IMR-90 (cell line): Measurements from ENCODE around the gene RAB31. TPM values are rescaled to one million over a fixed set of nuclear protein-coding genes. Genes with fewer than 3 reads are reported as not detected.

Experiments used
- ATAC-seq: fragments of 200-7000 bp; cut with Tn5 transposase; 2 replicates; pipeline ENCODE4 v1.9.1; 2020; ENCODE audit warnings: low read depth, mild to moderate bottlenecking, moderate library complexity
- BruUV-seq: library from RNA; stranded (reverse); fragments of 400-500 nt; replicated peaks from 2 replicates; lab custom pipeline; 2021; lab: Mats Ljungman, UMichigan
- CTCF ChIA-PET: fragments of 300-600 bp; formaldehyde crosslinking; extraction: SDS; loops from one replicate; lab custom pipeline; 2021; ENCODE audit warnings: antibody characterized with exemption; lab: Yijun Ruan, JAX
- POLR2A ChIA-PET: fragments of 300-600 bp; sonication (Branson Sonifier 250); formaldehyde crosslinking; loops from one replicate; lab custom pipeline; 2022; ENCODE audit warnings: antibody characterized with exemption; ENCODE audit not compliant: unreplicated experiment; lab: Charles Lee
- DNase-seq: peaks from one replicate; pipeline ENCODE4 v3.0.0; 2013
- H2AFZ ChIP-seq: replicated peaks from 2 replicates; pipeline ENCODE3; 2013; ENCODE audit warnings: low read length, mild to moderate bottlenecking; ENCODE audit not compliant: poor library complexity
- H2AK5ac ChIP-seq: 2 replicates; pipeline ENCODE4 v1.6.1; 2013; ENCODE audit warnings: low read depth, low read length, inconsistent platforms
- H2AK9ac ChIP-seq: replicated peaks from 2 replicates; pipeline ENCODE3; 2013; ENCODE audit warnings: mild to moderate bottlenecking, low read depth, low read length, moderate library complexity; ENCODE audit not compliant: poor library complexity
- H2BK120ac ChIP-seq: 2 replicates; pipeline ENCODE4 v1.6.1; 2013; ENCODE audit warnings: low read depth, low read length, inconsistent platforms
- H2BK15ac ChIP-seq: 3 replicates; pipeline ENCODE4 v1.6.1; 2013; ENCODE audit warnings: low read depth, low read length, inconsistent platforms
- H2BK20ac ChIP-seq: 2 replicates; pipeline ENCODE4 v1.6.1; 2013; ENCODE audit warnings: low read depth, mild to moderate bottlenecking, inconsistent platforms, low read length, moderate library complexity
- H2BK5ac ChIP-seq: 2 replicates; pipeline ENCODE4 v1.6.1; 2013; ENCODE audit warnings: mild to moderate bottlenecking, low read depth, low read length, inconsistent platforms; ENCODE audit not compliant: poor library complexity, severe bottlenecking
- H3K14ac ChIP-seq: replicated peaks from 2 replicates; pipeline ENCODE4 v1.6.1; 2013; ENCODE audit warnings: low read depth, low read length, inconsistent platforms
- H3K18ac ChIP-seq: 2 replicates; pipeline ENCODE4 v1.6.1; 2013; ENCODE audit warnings: low read depth, low read length, control low read depth
- H3K23ac ChIP-seq: 2 replicates; pipeline ENCODE4 v1.6.1; 2013; ENCODE audit warnings: low read depth, low read length, inconsistent platforms
- H3K27ac ChIP-seq: 2 replicates; pipeline ENCODE4 v1.5.1; 2013; ENCODE audit warnings: mild to moderate bottlenecking, control low read depth, low read length; ENCODE audit not compliant: insufficient read depth
- H3K27me3 ChIP-seq: 2 replicates; pipeline ENCODE4 v1.6.1; 2013; ENCODE audit warnings: low read length; ENCODE audit not compliant: control insufficient read depth, insufficient read depth
- H3K36me3 ChIP-seq: 2 replicates; pipeline ENCODE4 v1.6.1; 2013; ENCODE audit warnings: low read length, mixed read lengths; ENCODE audit not compliant: control insufficient read depth, insufficient read depth
- H3K4ac ChIP-seq: 2 replicates; pipeline ENCODE4 v1.6.1; 2013; ENCODE audit warnings: low read depth, low read length, inconsistent platforms
- H3K4me1 ChIP-seq: 2 replicates; pipeline ENCODE4 v1.6.1; 2013; ENCODE audit warnings: low read length, mixed read lengths; ENCODE audit not compliant: control insufficient read depth, insufficient read depth
- H3K4me2 ChIP-seq: 2 replicates; pipeline ENCODE4 v1.6.1; 2013; ENCODE audit warnings: low read depth, mild to moderate bottlenecking, control low read depth, low read length, moderate library complexity
- H3K4me3 ChIP-seq: 2 replicates; pipeline ENCODE4 v1.5.1; 2013; ENCODE audit warnings: low read depth, mild to moderate bottlenecking, control low read depth, low read length, moderate library complexity; ENCODE audit not compliant: insufficient read depth
- H3K56ac ChIP-seq: 2 replicates; pipeline ENCODE4 v1.6.1; 2013; ENCODE audit warnings: low read length, inconsistent platforms; ENCODE audit not compliant: insufficient read depth; ENCODE audit errors: extremely low read depth
- H3K79me1 ChIP-seq, 2 experiments: 2 replicates each; pipeline ENCODE4 v1.6.1; 2013; ENCODE audit warnings: low read length in 2 of 2, inconsistent platforms in 1 of 2, low read depth in 1 of 2
- H3K9ac ChIP-seq: 2 replicates; pipeline ENCODE4 v1.6.1; 2013; ENCODE audit warnings: low read depth, low read length, control low read depth
- H3K9me1 ChIP-seq: 2 replicates; pipeline ENCODE4 v1.6.1; 2013; ENCODE audit warnings: low read length, inconsistent platforms; ENCODE audit not compliant: insufficient read depth
- H3K9me3 ChIP-seq: 2 replicates; pipeline ENCODE4 v1.6.1; 2013; ENCODE audit warnings: low read length; ENCODE audit not compliant: control insufficient read depth, insufficient read depth
- H4K20me1 ChIP-seq: 2 replicates; pipeline ENCODE4 v1.6.1; 2013; ENCODE audit warnings: low read length, inconsistent platforms; ENCODE audit not compliant: insufficient read depth
- H4K5ac ChIP-seq: 2 replicates; pipeline ENCODE4 v1.6.1; 2013; ENCODE audit warnings: mild to moderate bottlenecking, low read depth, low read length, control low read depth
- H4K8ac ChIP-seq, 2 experiments: 2 replicates each; pipeline ENCODE4 v1.6.1; 2013; ENCODE audit warnings: low read depth in 2 of 2, low read length in 2 of 2, control low read depth in 1 of 2, inconsistent platforms in 1 of 2
- H4K91ac ChIP-seq: 2 replicates; pipeline ENCODE4 v1.6.1; 2013; ENCODE audit warnings: low read depth, low read length, inconsistent platforms; ENCODE audit not compliant: insufficient read depth
- BHLHE40 ChIP-seq: fragments of 150-350 bp; IDR thresholded peaks from 2 replicates; pipeline ENCODE4 v1.6.1; 2016; ENCODE audit warnings: mild to moderate bottlenecking, low read depth, low read length
- MAFK ChIP-seq: IDR thresholded peaks from 2 replicates; pipeline ENCODE4 v1.6.1; 2012; ENCODE audit warnings: low read depth, low read length, improper control_type of control experiment
- MXI1 ChIP-seq: IDR thresholded peaks from 2 replicates; pipeline ENCODE4 v1.6.1; 2012; ENCODE audit warnings: low read depth, mild to moderate bottlenecking, low read length, moderate library complexity, borderline replicate concordance
- NFE2L2 ChIP-seq: fragments of 150-350 bp; IDR thresholded peaks from 2 replicates; pipeline ENCODE4 v1.6.1; 2016; ENCODE audit warnings: low read depth, mild to moderate bottlenecking, low read length
- POLR2A ChIP-seq: IDR thresholded peaks from 2 replicates; pipeline ENCODE4 v1.6.1; 2012; ENCODE audit warnings: mild to moderate bottlenecking, low read depth, low read length
- RFX5 ChIP-seq: IDR thresholded peaks from 2 replicates; pipeline ENCODE4 v1.8.0; 2012; ENCODE audit warnings: low read depth, mild to moderate bottlenecking, low read length, moderate library complexity
- SMC3 ChIP-seq: fragments of 150-350 bp; IDR thresholded peaks from 2 replicates; pipeline ENCODE4 v1.6.1; 2016; ENCODE audit warnings: low read depth, mild to moderate bottlenecking, antibody characterized with exemption, low read length, moderate library complexity
- WGBS, 2 experiments: methylation state at CpG; one replicate each; pipeline versions ENCODE4 v1.1.5 to v1.1.7; 2013; ENCODE audit warnings: missing lambda C conversion rate in 2 of 2; ENCODE audit not compliant: insufficient read length in 1 of 2; ENCODE audit errors: extremely low coverage in 2 of 2; 5-methylcytosine and 5-hydroxymethylcytosine counted together
- dilution Hi-C: fragments of 300-500 bp; cut with HindIII; formaldehyde crosslinking; loops from one replicate; pipeline ENCODE4 v1.14.3; 2018; ENCODE audit warnings: low sequenced_read_pairs; ENCODE audit not compliant: unreplicated experiment
- in situ Hi-C: fragments of 300-500 bp; cut with MboI; formaldehyde crosslinking; loops from 3 replicates; pipeline ENCODE4 v1.14.3; 2019; ENCODE audit warnings: low sequenced_read_pairs, inconsistent platforms, mixed read lengths
- intact Hi-C: fragments of 100-400 bp; cut with micrococcal nuclease; formaldehyde crosslinking; loops from 2 replicates; pipeline ENCODE4 v1.10.0; 2022
- polyA plus RNA-seq, 3 experiments: library from polyadenylated mRNA; depleted of rRNA; stranded (reverse); fragments of >200 nt; gene quantifications; 2 replicates each; pipeline ENCODE4 v1.2.3, GENCODE V29; 2012; ENCODE audit warnings: low replicate concordance in 1 of 3
- total RNA-seq: library from RNA; depleted of rRNA; stranded (reverse); fragments of >200 nt; gene quantifications from 2 replicates; pipeline ENCODE4 v1.2.3, GENCODE V29; 2012

RAB31 gene
- total and polyA plus RNA-seq, 2 of the 4 experiments (the other 2 are of a cell fraction), result 13.8 to 26.9 TPM

- Histone ChIP-seq H3K27me3 (no peaks in the 10 kb centered on the region), H3K9me1 (no peaks in the 10 kb centered on the region), H3K9ac (no peak overlapping the region), H2BK120ac (no peak overlapping the region), H2BK20ac (no peak overlapping the region), H2BK5ac (no peak overlapping the region), H2AK5ac (no peak overlapping the region), H3K14ac (no peak overlapping the region), H3K56ac (no peak overlapping the region), H4K8ac (no peak overlapping the region), H3K79me1 (peaks cover 0 to 5% of the 10 kb centered on the region in 2 experiments; a peak in 1 of 4 replicates), H4K91ac (no peak overlapping the region), H3K4me1 (peaks cover 4% of the 10 kb centered on the region; the same call in 1 of the 2 replicates), H3K36me3 (no peaks in the 10 kb centered on the region), H2AK9ac (no peak overlapping the region), H3K4me3 (no peak overlapping the region), H3K4ac (no peak overlapping the region), H4K5ac (no peak overlapping the region), H2AFZ (no peak overlapping the region), H4K20me1 (no peaks in the 10 kb centered on the region), H3K27ac (no peak overlapping the region), H3K4me2 (no peak overlapping the region), H3K9me3 (no peaks in the 10 kb centered on the region), H3K23ac (no peak overlapping the region), H3K18ac (no peak overlapping the region), H2BK15ac (no peak overlapping the region)
- intact Hi-C loops (no loop called here), in situ Hi-C loops (no loop called here), dilution Hi-C loops (no loop called here)
- POLR2A ChIA-PET, result no interaction called here
- BruUV-seq, result no TSS peak
- ATAC-seq (no peak), DNase-seq (no peak)
- WGBS, 2 experiments, result 92% methylated on average over 7 of the region's 17 CpGs; no CpG with 5 or more reads in 1 of the 2 experiments
- TF ChIP-seq POLR2A, result no peak
- no peak for TF ChIP-seq MAFK
- no peak for TF ChIP-seq MXI1
- TF ChIP-seq NFE2L2, result no peak
- no peak for TF ChIP-seq SMC3
- no peak for TF ChIP-seq BHLHE40
- no peak for TF ChIP-seq RFX5
- CTCF ChIA-PET, result no interaction called here
These were observed 29.0 kb upstream of the RAB31 start for GRCh38 chr18:9679125-9679524.
